Activated T-helper 2 cell treated with anti-CD3 and anti-CD28 coated beads, Interferon-gamma antibody, Interleukin-2, Interleukin-4, amounts not matched to agents 10 μg/mL and 5 μg/mL and 100 μg/mL, durations not matched to agents 14 hours and 24 hours and 36 hours (primary cell): Measurements from ENCODE around the gene SUMF1. TPM values are rescaled to one million over a fixed set of nuclear protein-coding genes. Genes with fewer than 3 reads are reported as not detected.

Experiments
- DNase-seq: peaks from one replicate; pipeline ENCODE4 v3.0.0; 2021; ENCODE audit warnings: low spot score
- H3K27ac Mint-ChIP-seq: one replicate; pipeline ENCODE4 v1.8.0; 2021; ENCODE audit warnings: mixed read lengths
- H3K27me3 Mint-ChIP-seq: one replicate; pipeline ENCODE4 v1.8.0; 2021; ENCODE audit warnings: low read depth, mixed read lengths
- H3K36me3 Mint-ChIP-seq: one replicate; pipeline ENCODE4 v1.8.0; 2021; ENCODE audit warnings: low read depth, mixed read lengths
- H3K4me1 Mint-ChIP-seq: one replicate; pipeline ENCODE4 v1.8.0; 2021; ENCODE audit warnings: low read depth, mixed read lengths
- H3K4me3 Mint-ChIP-seq: one replicate; pipeline ENCODE4 v1.8.0; 2021; ENCODE audit warnings: low read depth, mild to moderate bottlenecking, moderate library complexity, mixed read lengths
- H3K9me3 Mint-ChIP-seq: one replicate; pipeline ENCODE4 v1.8.0; 2021; ENCODE audit warnings: mixed read lengths
- intact Hi-C: fragments of 100-400 bp; cut with micrococcal nuclease; formaldehyde crosslinking; loops from one replicate; pipeline ENCODE4 v1.15.1; 2023
- total RNA-seq: library from RNA; stranded (reverse); gene quantifications from 2 replicates; pipeline ENCODE4 v1.2.3, GENCODE V29; 2022

The SUMF1 gene
- total RNA-seq, 1 donor from 2014 or later = 7.7 TPM

- no peak overlapping the region for H3K4me3 Mint-ChIP-seq
- intact Hi-C loops = no loop called here
- peak overlapping the region; percentile 1 for H3K27ac Mint-ChIP-seq
- DNase-seq = no peak
- no peaks in the 10 kb centered on the region for H3K9me3 Mint-ChIP-seq
- peaks cover 54% of the 10 kb centered on the region for H3K36me3 Mint-ChIP-seq
- H3K27me3 Mint-ChIP-seq = no peaks in the 10 kb centered on the region
- peaks cover 43% of the 10 kb centered on the region for H3K4me1 Mint-ChIP-seq
Measured at GRCh38 chr3:4505688-4506558, 38.9 kb upstream of the SUMF1 start.

- no peaks in the 10 kb centered on the region for H3K27me3 Mint-ChIP-seq
- H3K4me3 Mint-ChIP-seq = peak overlapping the region; percentile 79
- H3K36me3 Mint-ChIP-seq = peaks cover 49% of the 10 kb centered on the region
- intact Hi-C loops = loop anchor here (1.0 kb wide), 1 partner anchor 11 kb away; the partner anchor contains the start of gene ITPR1
- DNase-seq = no peak
- H3K27ac Mint-ChIP-seq = peak overlapping the region; percentile 90
- H3K9me3 Mint-ChIP-seq = no peaks in the 10 kb centered on the region
- H3K4me1 Mint-ChIP-seq = peaks cover 43% of the 10 kb centered on the region
Measured at GRCh38 chr3:4504340-4505261, 37.5 kb upstream of the SUMF1 start.

- no peak overlapping the region for H3K27ac Mint-ChIP-seq
- intact Hi-C loops = no loop called here
- no peaks in the 10 kb centered on the region for H3K9me3 Mint-ChIP-seq
- no peaks in the 10 kb centered on the region for H3K27me3 Mint-ChIP-seq
- peaks cover 43% of the 10 kb centered on the region for H3K4me1 Mint-ChIP-seq
- no peak overlapping the region for H3K4me3 Mint-ChIP-seq
- H3K36me3 Mint-ChIP-seq = peaks cover 46% of the 10 kb centered on the region
- DNase-seq = no peak
Measured at GRCh38 chr3:4503050-4503449, 36.0 kb upstream of the SUMF1 start.

- Mint-ChIP-seq H3K4me1 (peaks cover 41% of the 10 kb centered on the region), H3K36me3 (peaks cover 51% of the 10 kb centered on the region), H3K4me3 (no peak overlapping the region), H3K27ac (no peak overlapping the region), H3K9me3 (no peaks in the 10 kb centered on the region), H3K27me3 (no peaks in the 10 kb centered on the region)
- intact Hi-C loops = no loop called here
- no peak for DNase-seq
Measured at GRCh38 chr3:4501927-4502326, 34.9 kb upstream of the SUMF1 start.

- Mint-ChIP-seq H3K36me3 (peaks cover 55% of the 10 kb centered on the region), H3K9me3 (no peaks in the 10 kb centered on the region), H3K27ac (no peak overlapping the region), H3K4me3 (no peak overlapping the region), H3K27me3 (no peaks in the 10 kb centered on the region), H3K4me1 (peaks cover 43% of the 10 kb centered on the region)
- DNase-seq = no peak
- intact Hi-C loops = no loop called here
Measured at GRCh38 chr3:4501437-4501836, 34.4 kb upstream of the SUMF1 start.

GRCh38 chr3:4498446-4498845, 31.4 kb upstream of the SUMF1 start:
- H3K27ac Mint-ChIP-seq = no peak overlapping the region
- no peaks in the 10 kb centered on the region for H3K27me3 Mint-ChIP-seq
- intact Hi-C loops = loop anchor here (10.0 kb wide), 2 partner anchors 346 to 626 kb away; partner anchors contain the start of gene ARL8B
- no peaks in the 10 kb centered on the region for H3K9me3 Mint-ChIP-seq
- DNase-seq = no peak
- no peak overlapping the region for H3K4me3 Mint-ChIP-seq
- H3K36me3 Mint-ChIP-seq = peaks cover 67% of the 10 kb centered on the region
- peaks cover 39% of the 10 kb centered on the region for H3K4me1 Mint-ChIP-seq

GRCh38 chr3:4497843-4498324, 30.8 kb upstream of the SUMF1 start:
- no peak for DNase-seq
- Mint-ChIP-seq H3K4me1 (peaks cover 37% of the 10 kb centered on the region), H3K27me3 (no peaks in the 10 kb centered on the region), H3K27ac (no peak overlapping the region), H3K36me3 (peaks cover 67% of the 10 kb centered on the region), H3K4me3 (no peak overlapping the region), H3K9me3 (no peaks in the 10 kb centered on the region)
- intact Hi-C loops = loop anchor here (10.0 kb wide), 2 partner anchors 347 to 627 kb away; partner anchors contain the start of gene ARL8B

GRCh38 chr3:4497005-4497692, 30.1 kb upstream of the SUMF1 start:
- Mint-ChIP-seq H3K27me3 (peaks cover 2% of the 10 kb centered on the region), H3K36me3 (peaks cover 67% of the 10 kb centered on the region), H3K4me3 (no peak overlapping the region), H3K9me3 (no peaks in the 10 kb centered on the region), H3K4me1 (peaks cover 38% of the 10 kb centered on the region), H3K27ac (no peak overlapping the region)
- intact Hi-C loops = loop anchor here (10.0 kb wide), 2 partner anchors 348 to 628 kb away; partner anchors contain the start of gene ARL8B
- no peak for DNase-seq

GRCh38 chr3:4496087-4496452, 29.0 kb upstream of the SUMF1 start:
- H3K9me3 Mint-ChIP-seq = no peaks in the 10 kb centered on the region
- H3K27ac Mint-ChIP-seq = no peak overlapping the region
- H3K4me3 Mint-ChIP-seq = peak overlapping the region; percentile 96
- H3K27me3 Mint-ChIP-seq = peaks cover 8% of the 10 kb centered on the region
- no peak for DNase-seq
- peaks cover 56% of the 10 kb centered on the region for H3K36me3 Mint-ChIP-seq
- intact Hi-C loops = loop anchor here (10.0 kb wide), 2 partner anchors 349 to 629 kb away; partner anchors contain the start of gene ARL8B
- H3K4me1 Mint-ChIP-seq = peaks cover 41% of the 10 kb centered on the region

- Mint-ChIP-seq H3K4me1 (peaks cover 44% of the 10 kb centered on the region), H3K27ac (no peak overlapping the region), H3K4me3 (peak overlapping the region; percentile 96), H3K36me3 (peaks cover 55% of the 10 kb centered on the region), H3K9me3 (no peaks in the 10 kb centered on the region), H3K27me3 (peaks cover 14% of the 10 kb centered on the region)
- no peak for DNase-seq
- intact Hi-C loops = loop anchor here (10.0 kb wide), 2 partner anchors 349 to 629 kb away; partner anchors contain the start of gene ARL8B
Measured at GRCh38 chr3:4495294-4496086, 28.4 kb upstream of the SUMF1 start.

GRCh38 chr3:4494895-4495264, 27.8 kb upstream of the SUMF1 start:
- peaks cover 44% of the 10 kb centered on the region for H3K4me1 Mint-ChIP-seq

More at GRCh38 chr3:4494895-4495264, 27.8 kb upstream of the SUMF1 start:
- Mint-ChIP-seq H3K36me3 (peaks cover 49% of the 10 kb centered on the region), H3K27me3 (peaks cover 18% of the 10 kb centered on the region), H3K4me3 (peak overlapping the region; percentile 96), H3K9me3 (no peaks in the 10 kb centered on the region), H3K27ac (peak overlapping the region; percentile 50)
- DNase-seq = no peak
- intact Hi-C loops = loop anchor here (5.0 to 10.0 kb wide), 4 partner anchors 87 to 630 kb away; partner anchors contain the start of gene ARL8B
